ENCODE results near the gene CLOCK. TPM values are rescaled to one million over a fixed set of nuclear protein-coding genes. Genes with fewer than 3 reads are reported as not detected.

Gene CLOCK
- total RNA-seq, 2 donors from 2014 or later = 19.5 to 25.4 TPM

- intact Hi-C loops (cut with DNase I) = loop anchor here (10.0 kb wide), 1 partner anchor 315 kb away; the partner anchor contains the start of gene EXOC1
- peaks cover 3% of the 10 kb centered on the region for H3K4me1 ChIP-seq (replicated peaks)
- WGBS = 91% methylated on average over 2 of the region's 2 CpGs
Observed at GRCh38 chr4:55539658-55540057, 7.1 kb downstream of the CLOCK start.

DNA sequence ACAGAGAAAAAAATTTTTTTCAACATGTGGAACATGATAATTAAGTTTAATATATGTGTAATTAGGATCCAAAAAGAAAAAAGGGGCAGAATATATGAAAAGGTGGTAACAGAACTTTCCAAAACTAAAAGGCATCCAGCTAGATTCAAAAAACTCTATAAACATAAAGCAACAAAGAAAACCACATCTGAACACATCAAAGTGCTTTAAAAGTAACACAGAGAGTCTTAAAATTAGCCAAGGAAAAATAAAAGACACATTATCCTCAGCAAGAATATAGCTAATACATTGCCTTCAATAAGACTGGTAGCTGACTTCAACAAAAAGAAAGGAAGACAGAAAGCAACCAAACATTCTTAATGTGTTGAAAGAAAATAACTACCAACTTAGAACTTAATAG is 8.2 kb downstream of the CLOCK start:
- DNase-seq (ENCODE audit: low spot score) = no peak
- TF ChIP-seq POLR2A (IDR thresholded peaks at IDR 0.05) (no peak), POLR2AphosphoS5 (IDR thresholded peaks at IDR 0.05) (no peak)
- TF ChIP-seq, protein P1, sequence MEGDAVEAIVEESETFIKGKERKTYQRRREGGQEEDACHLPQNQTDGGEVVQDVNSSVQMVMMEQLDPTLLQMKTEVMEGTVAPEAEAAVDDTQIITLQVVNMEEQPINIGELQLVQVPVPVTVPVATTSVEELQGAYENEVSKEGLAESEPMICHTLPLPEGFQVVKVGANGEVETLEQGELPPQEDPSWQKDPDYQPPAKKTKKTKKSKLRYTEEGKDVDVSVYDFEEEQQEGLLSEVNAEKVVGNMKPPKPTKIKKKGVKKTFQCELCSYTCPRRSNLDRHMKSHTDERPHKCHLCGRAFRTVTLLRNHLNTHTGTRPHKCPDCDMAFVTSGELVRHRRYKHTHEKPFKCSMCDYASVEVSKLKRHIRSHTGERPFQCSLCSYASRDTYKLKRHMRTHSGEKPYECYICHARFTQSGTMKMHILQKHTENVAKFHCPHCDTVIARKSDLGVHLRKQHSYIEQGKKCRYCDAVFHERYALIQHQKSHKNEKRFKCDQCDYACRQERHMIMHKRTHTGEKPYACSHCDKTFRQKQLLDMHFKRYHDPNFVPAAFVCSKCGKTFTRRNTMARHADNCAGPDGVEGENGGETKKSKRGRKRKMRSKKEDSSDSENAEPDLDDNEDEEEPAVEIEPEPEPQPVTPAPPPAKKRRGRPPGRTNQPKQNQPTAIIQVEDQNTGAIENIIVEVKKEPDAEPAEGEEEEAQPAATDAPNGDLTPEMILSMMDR (IDR thresholded peaks at IDR 0.05) = no peak
- Histone ChIP-seq H3K36me3 (no peaks in the 10 kb centered on the region), H3K27ac (no peak overlapping the region), H3K27me3 (replicated peaks; ENCODE audit: insufficient read depth) (no peaks in the 10 kb centered on the region), H3K4me3 (no peak overlapping the region), H3K9me3 (no peaks in the 10 kb centered on the region), H3K4me1 (replicated peaks) (peaks cover 3% of the 10 kb centered on the region)
- intact Hi-C loops (cut with DNase I) = no loop called here

More at GRCh38 chr4:55539658-55540057, 7.1 kb downstream of the CLOCK start:
- TF ChIP-seq POLR2AphosphoS5 (IDR thresholded peaks at IDR 0.05) (no peak), POLR2A (IDR thresholded peaks at IDR 0.05) (no peak)
- TF ChIP-seq, protein P1 (IDR thresholded peaks at IDR 0.05) = no peak
- Histone ChIP-seq H3K9me3 (no peaks in the 10 kb centered on the region), H3K4me3 (no peak overlapping the region), H3K36me3 (no peaks in the 10 kb centered on the region), H3K27ac (no peak overlapping the region), H3K27me3 (replicated peaks; ENCODE audit: insufficient read depth) (no peaks in the 10 kb centered on the region)
- DNase-seq (ENCODE audit: low spot score) = no peak

GRCh38 chr4:55534306-55534705 is 12.4 kb downstream of the CLOCK start:
- no peak overlapping the region for H3K27ac ChIP-seq
- no peaks in the 10 kb centered on the region for H3K36me3 ChIP-seq
- no peak for DNase-seq (ENCODE audit: low spot score)
- intact Hi-C loops (cut with DNase I) = no loop called here
- H3K4me1 ChIP-seq (replicated peaks) = peaks cover 3% of the 10 kb centered on the region
- TF ChIP-seq POLR2A (IDR thresholded peaks at IDR 0.05) (no peak), POLR2AphosphoS5 (IDR thresholded peaks at IDR 0.05) (no peak)
- TF ChIP-seq, protein P1 (IDR thresholded peaks at IDR 0.05) = no peak
- H3K9me3 ChIP-seq = no peaks in the 10 kb centered on the region
- no peaks in the 10 kb centered on the region for H3K27me3 ChIP-seq (replicated peaks; ENCODE audit: insufficient read depth)
- H3K4me3 ChIP-seq = no peak overlapping the region

GRCh38 chr4:55530691-55531090 is 16.0 kb downstream of the CLOCK start:
- intact Hi-C loops (cut with DNase I) = no loop called here
- no peak overlapping the region for H3K4me3 ChIP-seq
- H3K36me3 ChIP-seq = no peaks in the 10 kb centered on the region
- H3K27ac ChIP-seq = no peak overlapping the region
- H3K4me1 ChIP-seq (replicated peaks) = no peaks in the 10 kb centered on the region
- no peak for DNase-seq (ENCODE audit: low spot score)
- no peak for TF ChIP-seq POLR2A (IDR thresholded peaks at IDR 0.05)
- TF ChIP-seq POLR2AphosphoS5 (IDR thresholded peaks at IDR 0.05) = no peak
- TF ChIP-seq, protein P1 (IDR thresholded peaks at IDR 0.05) = no peak
- no peaks in the 10 kb centered on the region for H3K27me3 ChIP-seq (replicated peaks; ENCODE audit: insufficient read depth)
- H3K9me3 ChIP-seq = no peaks in the 10 kb centered on the region
- WGBS = 79% methylated on average over 4 of the region's 4 CpGs

DNA sequence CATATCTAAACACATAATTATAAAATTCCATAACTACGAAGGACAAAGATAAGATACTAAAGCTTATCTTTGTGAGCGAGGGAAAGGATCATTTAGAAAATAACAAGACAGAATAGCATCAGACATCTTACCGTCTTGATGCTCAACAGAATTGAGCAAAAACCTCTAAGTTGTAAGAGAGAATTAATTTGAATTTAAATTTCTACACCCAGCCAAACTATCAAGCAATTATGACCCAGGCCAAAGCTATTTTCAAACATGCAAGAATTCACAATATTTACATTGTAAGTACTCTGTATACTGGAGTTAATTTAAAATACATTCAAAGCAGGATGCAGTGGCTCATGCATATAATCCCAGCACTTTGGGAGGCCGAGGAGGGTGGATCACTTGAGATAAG is 16.5 kb downstream of the CLOCK start:
- Histone ChIP-seq H3K27ac (no peak overlapping the region), H3K9me3 (no peaks in the 10 kb centered on the region), H3K4me3 (no peak overlapping the region), H3K4me1 (replicated peaks) (no peaks in the 10 kb centered on the region), H3K36me3 (no peaks in the 10 kb centered on the region), H3K27me3 (replicated peaks; ENCODE audit: insufficient read depth) (no peaks in the 10 kb centered on the region)
- TF ChIP-seq, protein P1 (IDR thresholded peaks at IDR 0.05) = no peak
- TF ChIP-seq POLR2AphosphoS5 (IDR thresholded peaks at IDR 0.05) (no peak), POLR2A (IDR thresholded peaks at IDR 0.05) (no peak)
- WGBS = 94% methylated on average over 4 of the region's 4 CpGs
- intact Hi-C loops (cut with DNase I) = no loop called here
- no peak for DNase-seq (ENCODE audit: low spot score)

Measured in prostate gland (tissue), 2 donors.